HG02981 (cell line): ENCODE results near the gene PRKN.

Experiments
- ATAC-seq: cut with Tn5 transposase; IDR thresholded peaks from one replicate; pipeline ENCODE4 v1.9.1; 2021; ENCODE audit warnings: mild to moderate bottlenecking, moderate library complexity; ENCODE audit not compliant: unreplicated experiment

PRKN gene

DNA sequence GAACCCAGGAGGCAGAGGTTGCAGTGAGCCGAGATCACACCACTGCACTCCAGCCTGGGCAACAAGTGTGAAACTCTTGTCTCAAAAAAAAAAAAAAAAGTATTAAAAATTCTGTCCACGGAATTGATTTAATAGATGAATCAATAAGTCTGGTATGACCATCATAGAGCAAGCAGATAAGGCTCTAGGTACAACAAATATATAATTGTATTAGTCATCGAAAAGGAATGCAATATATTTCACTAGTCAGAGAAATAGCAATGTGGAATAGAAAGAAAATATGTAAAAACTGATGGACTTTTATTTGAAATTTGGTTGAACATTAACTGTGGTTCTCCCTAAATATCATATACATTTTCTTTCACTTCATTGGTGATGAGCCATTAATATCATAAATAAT, 976.9 kb downstream of the PRKN start:
- ATAC-seq: no peak

DNA sequence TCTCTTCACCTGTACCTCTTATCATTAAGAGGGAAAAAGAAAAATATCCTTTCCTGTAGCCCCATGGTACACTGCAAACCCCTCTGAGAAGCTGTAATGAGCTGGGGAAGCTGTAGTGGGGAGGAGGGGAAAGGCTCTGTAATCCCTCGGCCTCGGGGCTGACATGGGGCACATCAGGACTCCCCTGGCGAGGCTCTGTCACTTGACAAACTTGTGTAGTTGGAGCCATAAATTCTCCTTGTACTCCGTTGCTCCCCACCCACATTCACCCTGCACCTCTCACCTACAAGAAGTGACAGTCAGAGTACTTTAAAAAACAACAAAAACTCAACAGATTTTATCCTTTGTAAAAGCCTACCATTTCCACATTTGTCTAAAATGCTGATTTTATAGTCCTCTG, 978.0 kb downstream of the PRKN start:
- no peak for ATAC-seq

DNA sequence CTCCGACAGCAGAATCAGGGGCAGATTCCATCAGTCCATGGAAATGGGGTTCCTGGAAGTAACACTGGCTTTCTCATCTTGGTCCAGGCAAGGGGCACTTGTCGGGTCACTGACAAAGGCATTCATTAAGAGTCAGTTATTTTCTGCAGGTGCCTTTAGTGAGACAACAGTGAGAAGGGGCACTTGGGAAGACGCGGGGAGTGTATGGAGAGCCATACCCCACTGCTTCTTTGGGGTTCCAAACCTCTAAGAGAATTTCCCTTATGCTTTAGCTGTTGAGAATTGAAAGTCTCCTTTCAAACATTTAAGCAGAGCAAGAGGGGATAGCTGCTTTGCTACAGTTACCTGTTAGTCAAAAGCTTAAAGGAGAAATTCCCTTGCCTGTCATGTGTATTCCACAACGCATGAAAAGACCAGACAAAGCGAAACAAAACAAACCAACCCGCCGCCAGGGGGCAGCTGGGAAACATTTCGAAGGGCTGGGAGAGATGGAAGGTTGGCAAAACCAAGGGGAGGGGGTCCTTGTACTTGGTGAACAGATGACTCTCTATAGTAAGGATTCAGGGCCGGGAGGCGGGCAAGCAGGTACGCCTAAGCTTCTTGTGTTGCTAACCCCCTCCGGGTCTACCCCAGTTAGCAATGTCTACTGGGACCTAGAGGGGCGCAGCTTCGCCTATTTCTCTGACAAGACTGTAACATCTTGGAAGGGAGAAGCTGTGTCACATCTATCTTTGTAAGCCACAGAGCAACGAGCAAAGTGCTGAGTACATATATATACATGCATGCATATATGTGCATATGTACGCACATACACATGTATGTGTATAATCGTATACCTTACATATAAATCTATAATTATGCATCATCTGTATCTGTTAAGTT, 978.8 kb downstream of the PRKN start:
- ATAC-seq: no peak

DNA sequence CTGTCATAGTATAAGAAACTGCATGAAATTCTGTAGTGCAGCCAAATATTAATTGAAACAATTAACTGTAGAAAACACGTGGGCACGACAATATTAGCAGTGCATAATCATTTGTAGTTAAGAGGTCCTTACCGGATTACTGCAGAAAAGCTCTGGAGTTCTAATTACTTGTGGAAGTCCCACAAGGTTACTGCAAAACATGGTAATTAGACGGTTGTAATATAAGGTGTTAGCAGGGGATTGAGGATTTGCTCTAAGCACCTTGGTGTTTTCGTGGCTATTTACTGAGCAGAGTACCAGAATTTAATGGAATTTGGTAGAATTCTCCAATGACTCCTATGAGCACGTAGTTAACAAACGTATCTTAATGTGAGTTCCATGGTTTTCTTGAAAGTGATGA, 980.1 kb downstream of the PRKN start:
- no peak for ATAC-seq

DNA sequence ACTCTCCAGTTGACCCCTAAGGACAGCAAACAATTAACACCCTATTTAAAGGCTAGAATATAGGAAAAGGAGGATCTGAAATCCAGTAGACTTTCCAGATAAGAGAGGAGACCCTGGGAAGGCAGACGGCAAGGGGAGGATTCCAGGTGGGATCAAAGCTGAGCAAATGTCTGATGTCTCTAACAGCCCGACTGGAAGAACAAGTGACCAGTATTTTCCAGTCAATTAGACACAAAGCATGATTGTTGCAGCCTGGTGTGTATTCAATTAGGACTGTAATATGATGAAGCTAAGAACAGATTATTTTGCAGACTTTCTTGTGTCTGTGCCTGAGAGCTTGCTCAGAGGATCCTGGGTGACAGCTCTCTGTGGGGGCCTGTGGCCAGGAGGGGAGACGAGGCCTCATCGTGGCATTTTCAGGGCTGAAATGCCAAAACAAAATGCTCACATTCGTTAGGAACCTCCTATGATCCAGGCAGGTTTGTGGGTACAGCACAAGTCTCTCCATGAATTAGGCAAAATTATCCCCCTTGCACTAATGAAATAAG, 981.9 kb downstream of the PRKN start:
- ATAC-seq: no peak

DNA sequence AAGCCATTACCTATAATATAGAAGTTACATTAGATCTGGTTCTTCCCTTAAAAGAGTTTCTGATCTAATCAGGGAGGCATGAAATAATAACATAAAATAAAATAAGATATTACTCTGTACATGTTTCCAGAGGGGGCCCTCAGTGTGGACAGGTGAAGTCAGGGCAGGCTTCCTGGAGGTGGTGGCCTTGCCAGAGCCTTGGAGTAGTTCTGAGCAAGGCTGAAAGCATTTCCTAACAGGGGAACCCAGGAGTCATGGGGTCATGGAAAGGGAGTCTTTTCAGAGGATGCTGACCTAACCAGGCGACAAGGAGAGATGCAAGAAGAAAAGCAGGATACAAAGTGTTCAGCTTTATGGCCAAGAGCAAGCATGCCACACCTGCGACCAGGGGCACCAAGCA, 982.4 kb downstream of the PRKN start:
- ATAC-seq: no peak

DNA sequence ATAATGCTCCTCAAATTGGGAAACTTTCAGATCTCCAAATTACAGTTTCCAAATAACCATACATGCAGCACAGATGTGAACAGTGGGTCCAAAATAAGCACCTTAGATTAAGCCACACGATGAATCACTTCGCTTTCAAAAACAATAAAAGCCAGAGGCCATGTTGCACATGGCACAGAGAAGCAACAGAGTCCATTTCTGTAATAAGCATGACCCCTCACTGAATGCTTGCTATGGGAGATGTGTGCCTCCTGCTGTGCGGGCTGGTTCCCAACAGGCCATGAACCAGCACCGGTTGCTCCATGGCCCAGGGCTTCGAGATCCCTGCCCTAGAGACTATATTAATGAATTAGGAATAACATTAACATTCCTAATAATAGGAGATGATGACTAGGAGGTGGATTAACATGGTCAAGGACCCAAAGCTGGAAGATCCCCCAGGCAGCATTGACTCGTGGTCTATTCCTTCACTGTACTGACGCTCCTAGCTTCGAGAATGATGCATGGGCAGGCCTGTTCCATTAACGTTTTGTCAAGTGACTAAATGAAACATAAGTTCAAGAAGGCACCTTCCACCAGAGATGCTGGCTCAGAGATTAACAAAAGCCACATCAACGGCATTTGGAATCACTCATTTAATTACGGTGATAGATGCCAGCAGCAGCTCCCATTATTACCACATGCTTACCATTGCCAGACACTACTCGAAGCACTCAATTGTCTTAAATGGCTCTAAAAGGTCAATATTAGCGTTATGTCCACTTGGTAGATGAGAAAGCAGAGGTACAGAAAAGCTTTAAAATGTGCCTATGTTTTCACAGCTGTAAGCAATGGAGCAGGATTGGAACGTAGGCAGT, 983.1 kb downstream of the PRKN start:
- no peak for ATAC-seq

DNA sequence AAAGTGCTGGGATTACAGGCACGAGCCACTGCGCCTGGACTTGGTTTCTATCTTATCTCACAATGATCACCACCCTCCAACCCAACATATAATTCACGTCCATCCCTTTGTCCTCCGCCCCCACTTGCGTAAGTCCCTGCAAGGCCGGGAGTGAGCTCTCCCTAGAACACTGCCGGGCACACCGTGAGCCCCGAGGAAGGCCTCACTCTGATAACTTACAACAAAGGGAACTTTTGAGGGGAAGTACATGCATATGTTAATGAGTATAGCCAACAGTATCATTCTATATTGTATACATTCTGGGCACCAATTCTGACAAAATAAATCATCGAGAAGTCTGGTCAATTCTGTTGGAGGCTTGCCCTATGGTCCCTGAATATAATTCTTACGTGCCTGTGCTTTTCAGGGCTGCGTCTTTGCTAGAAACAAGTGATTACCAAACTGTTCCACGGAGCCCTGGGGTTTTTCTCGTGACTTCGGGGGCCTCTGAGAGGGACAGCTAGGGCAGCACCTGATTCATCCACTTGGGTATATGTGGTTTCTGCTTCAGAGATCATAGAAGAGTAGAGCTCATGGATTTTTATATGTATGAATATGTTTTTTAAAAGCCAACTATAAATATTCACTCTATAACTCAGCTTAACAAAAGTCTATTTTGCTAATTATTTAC, 983.9 kb downstream of the PRKN start:
- ATAC-seq: peak; percentile 53

DNA sequence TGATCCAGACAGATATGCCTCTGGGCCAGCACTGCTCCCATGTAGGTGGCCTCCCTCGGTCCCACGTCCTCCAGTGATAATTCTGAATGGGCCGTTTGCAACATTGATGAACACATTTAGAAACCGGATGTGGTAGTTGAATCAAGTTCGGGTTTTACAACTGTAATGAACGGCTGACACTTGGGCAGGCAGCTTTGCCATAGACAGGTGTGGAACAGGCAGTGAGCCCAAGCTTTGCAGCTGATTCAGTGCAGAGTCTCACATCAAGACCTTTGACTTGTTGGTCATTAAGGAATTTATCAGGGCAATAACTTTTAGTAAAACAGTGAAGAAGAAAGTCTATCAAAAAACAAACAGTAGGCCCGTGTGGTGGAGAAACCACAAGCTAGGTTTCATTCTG, 987.1 kb downstream of the PRKN start:
- no peak for ATAC-seq

DNA sequence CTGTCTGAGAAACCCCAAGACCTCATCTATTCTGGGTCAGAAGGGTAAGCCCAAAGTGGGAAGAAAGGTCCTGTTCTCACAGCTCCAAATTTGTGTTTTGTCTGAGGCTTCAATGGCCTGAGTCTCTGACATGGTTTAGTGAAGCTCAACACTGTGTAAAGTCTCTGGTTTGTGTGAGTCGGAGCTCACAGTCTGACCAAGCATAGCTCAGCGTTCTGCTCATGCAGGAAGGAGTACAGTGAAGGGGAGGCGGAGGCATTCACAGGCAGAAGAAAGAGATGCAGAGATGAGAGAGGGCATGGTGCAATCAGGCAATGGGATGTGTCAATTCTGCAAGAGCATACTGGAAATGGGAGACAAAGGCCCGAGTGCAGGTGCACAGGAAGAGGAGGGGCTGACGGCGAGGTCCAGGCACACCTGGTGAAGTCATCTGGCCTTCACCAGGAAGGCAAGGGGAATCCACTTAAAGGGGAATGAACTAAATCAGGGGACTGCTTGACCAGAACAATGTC, 990.7 kb downstream of the PRKN start:
- no peak for ATAC-seq

DNA sequence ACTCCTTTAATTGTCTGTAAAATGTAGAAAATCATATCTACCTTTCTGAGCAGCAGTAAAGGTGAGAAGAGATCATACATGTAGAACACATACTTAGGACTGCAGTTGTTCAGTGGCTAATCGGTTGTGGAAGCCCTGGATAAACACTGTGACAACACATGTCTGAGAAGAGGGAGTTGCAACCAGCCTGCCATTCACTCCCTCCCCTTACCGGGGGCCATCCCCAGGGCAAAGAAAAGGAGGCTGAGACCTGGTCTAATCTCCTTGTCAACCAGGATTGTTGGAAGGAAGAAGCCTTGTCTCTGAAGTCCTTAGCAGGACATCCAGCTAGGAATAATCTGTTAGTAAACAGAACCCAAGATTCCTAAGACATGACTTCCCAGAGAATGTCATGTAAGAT, 991.2 kb downstream of the PRKN start:
- no peak for ATAC-seq

DNA sequence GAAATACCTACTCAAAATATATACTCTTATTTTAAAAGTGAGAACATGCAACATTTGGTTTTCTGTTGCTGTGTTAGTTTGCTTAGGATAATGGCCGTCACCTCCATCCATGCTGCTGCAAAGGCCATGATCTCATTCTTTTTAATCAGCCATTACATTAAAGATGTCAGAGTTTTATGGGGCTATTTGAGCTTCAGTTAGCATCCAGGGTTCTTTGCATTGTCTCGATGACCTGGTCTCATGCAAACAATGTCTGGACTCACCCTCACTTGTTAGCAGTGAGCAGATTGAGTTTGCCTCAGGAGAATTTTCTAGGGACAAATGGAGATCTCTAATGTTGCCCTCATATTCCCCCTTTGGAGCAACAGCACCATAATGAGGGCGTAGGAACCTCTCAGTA, 995.0 kb downstream of the PRKN start:
- ATAC-seq: no peak

DNA sequence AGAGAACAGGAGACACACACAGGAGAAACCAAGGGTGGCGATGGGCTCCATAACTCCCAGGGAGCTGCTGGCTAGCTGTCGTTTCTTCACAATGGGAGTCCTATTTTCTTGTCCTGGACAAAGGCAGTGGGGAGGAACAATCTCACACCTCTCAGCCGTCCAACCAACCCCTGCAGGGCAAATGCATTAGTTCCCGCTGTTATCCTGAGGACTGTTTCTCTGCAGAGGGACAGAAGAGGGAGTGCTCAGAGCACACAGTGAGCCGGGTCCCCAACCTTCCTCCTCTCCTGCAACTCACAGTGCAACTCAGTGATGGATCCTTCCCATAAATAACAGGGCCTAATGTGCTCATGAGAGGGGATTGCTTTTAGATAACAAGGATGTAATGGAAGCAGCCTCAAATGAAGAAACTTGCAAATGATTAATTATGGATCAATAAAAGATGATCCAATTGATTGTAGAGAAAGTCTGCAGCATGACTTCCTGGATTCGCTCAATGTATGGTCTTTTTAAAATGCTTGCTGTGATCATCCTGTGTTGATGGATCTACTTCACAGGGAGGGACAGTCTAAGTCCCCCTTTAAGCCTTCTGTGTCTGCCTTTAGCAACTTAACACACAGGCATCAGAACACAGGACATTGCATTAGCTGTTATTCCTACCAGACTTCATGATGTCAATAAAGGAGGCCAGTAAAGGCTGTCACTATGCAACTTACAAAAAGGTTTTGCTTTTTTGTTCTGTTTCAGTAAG, 1000.3 kb downstream of the PRKN start:
- no peak for ATAC-seq

DNA sequence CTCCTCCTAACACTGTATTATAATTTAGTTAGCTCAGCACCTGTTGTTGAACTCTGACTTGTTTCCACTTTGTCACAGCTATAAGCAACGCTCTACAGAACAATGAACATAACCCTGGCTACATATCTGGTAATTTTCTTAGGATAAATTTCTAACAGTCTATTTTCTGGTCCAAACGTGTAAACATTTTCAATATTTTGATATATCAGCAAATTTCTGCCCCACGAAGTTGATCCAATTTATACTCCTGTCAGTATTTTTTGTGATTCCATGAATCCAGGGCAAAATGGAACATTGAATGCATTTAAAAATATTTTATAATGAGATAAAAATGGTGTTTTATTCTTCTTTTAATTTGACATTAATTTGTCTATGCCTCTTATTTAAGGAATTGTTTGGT, 1005.2 kb downstream of the PRKN start:
- ATAC-seq: no peak

DNA sequence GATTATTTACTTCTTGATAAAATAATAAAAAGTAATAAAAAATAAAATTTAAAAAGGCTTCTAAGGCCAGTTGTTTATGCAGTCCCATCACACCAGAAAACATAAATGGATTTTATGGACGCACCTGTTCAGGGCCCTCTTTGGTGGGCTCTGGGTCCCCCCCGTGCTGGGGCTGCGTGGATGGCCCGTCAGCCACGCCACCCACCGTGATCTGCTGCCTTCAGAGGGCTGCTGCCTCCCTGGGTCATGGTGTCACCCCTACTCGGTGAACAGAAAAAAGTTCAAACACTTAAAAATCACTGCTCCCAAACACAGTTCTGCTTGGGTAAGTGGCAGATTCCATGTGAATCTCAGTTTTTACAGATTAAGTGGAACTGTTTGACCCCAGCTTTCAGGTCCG, 1006.1 kb downstream of the PRKN start:
- ATAC-seq: no peak

DNA sequence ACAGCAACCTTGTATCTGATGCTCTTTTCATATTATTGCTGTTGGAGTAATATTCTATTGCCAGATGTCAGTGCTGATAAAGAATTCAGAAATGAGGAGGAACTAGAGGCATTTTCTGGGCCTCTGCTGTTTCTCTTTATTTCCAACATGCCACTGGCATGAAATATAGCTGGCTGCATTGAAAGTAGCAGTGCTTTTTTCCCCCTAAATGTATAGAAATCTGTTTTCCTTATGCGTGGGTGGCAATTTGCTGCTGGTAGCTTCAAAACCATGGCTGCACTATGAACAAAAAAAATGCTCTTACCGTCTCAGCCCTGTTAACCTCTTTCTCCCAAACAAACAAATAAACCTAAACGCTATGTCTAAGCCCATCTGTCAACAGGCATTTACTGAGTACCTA, 1011.4 kb downstream of the PRKN start:
- ATAC-seq: no peak

DNA sequence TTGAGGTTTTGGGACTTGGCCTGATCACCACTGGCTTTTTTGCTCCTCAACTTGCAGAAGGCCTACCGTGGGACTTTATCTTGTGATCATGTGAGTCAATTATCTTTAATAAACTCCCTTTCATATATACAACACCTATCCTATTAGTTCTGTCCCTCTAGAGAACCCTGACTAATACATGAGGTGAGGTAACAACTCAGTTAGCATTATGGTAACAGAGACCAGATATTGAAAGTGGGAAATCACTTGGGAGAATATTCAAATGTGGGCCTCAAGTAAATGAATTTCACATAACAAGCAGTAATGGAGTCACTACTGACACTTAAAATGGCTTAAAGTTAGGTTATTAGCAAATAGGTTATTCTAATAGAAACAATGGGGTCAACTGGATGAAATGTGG, 1015.6 kb downstream of the PRKN start:
- ATAC-seq: no peak

DNA sequence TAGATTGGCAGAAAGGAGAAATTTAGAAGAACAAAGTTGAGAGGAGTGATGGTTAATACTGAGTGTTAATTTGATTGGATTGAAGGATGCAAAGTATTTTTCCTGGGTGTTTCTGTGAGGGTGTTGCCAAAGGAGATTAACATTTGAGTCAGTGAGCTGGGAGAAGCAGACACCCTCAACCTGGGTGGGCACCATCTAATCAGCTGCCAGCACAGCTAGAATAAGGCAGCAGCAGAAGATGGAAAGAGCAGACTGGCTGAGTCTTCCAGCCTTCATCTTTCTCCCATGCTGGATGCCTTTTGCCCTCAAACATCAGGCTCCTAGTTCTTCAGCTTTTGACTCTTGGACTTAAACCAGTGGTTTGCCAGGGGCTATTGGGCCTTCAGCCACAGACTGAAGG, 1016.1 kb downstream of the PRKN start:
- ATAC-seq: no peak

DNA sequence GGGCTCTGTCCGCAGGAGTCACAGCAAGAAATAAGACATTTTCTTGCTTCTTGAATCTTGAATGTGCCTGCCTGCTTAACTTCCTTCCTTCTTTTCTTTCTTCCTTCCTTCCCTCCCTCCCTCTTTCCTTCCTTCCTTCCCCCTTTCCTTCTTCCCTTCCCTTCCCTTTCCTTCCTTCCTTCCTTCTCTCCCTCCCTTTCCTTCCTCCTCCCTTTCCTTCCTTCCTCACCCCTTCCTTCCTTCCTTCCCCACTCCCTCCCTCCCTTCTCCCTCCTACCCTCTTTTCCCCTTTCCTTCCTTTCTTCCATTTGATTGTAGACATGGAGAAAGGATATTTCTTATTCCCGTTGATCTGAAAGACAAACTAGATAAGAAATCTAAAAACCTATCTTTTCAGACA, 1016.9 kb downstream of the PRKN start:
- no peak for ATAC-seq

DNA sequence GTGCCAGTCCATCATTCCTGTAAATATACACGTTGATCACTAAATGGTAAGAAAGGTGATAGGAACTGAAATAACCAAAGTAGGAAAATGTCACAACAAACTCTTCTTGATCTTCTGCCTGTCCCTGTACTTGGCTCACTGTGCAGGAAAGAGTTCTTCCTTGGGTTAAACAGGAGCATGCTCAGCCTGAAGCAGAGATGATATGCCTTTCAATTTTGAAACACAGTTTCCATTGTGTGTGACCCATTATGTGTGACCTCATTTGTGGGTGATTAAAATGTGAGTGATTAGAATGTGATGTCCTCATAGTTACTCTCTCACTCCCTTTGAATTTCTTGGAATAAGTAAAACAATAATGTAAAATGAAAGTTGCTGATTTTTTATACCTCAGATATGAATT, 1026.5 kb downstream of the PRKN start:
- no peak for ATAC-seq
